Measurements from ENCODE around the gene PAIP2.

The PAIP2 gene

DNA sequence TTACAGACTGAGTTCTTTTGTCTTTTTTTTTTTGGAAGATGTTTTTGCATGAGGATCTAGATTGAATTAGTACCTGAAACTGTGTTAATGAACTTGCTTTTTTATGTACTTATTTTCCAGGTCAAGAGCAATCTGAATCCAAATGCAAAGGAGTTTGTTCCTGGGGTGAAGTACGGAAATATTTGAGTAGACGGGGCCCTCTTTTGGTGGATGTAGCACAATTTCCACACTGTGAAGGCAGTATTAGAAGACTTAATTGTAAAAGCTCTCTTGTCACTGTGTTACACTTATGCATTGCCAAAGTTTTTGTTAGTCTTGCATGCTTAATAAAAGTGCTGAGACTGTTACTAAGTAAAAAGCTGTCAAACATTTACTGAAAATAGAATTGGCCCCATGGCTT, 27.0 kb downstream of the PAIP2 start:
- no peak overlapping the region for H3K4me3 ChIP-seq (ENCODE audit: low read length)
- TF ChIP-seq, protein P1, sequence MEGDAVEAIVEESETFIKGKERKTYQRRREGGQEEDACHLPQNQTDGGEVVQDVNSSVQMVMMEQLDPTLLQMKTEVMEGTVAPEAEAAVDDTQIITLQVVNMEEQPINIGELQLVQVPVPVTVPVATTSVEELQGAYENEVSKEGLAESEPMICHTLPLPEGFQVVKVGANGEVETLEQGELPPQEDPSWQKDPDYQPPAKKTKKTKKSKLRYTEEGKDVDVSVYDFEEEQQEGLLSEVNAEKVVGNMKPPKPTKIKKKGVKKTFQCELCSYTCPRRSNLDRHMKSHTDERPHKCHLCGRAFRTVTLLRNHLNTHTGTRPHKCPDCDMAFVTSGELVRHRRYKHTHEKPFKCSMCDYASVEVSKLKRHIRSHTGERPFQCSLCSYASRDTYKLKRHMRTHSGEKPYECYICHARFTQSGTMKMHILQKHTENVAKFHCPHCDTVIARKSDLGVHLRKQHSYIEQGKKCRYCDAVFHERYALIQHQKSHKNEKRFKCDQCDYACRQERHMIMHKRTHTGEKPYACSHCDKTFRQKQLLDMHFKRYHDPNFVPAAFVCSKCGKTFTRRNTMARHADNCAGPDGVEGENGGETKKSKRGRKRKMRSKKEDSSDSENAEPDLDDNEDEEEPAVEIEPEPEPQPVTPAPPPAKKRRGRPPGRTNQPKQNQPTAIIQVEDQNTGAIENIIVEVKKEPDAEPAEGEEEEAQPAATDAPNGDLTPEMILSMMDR (IDR thresholded peaks at IDR 0.05; ENCODE audit: insufficient read depth, low read depth, low read length, missing control alignments) = no peak
- DNase-seq (ENCODE audit: low read depth) = no peak

DNA sequence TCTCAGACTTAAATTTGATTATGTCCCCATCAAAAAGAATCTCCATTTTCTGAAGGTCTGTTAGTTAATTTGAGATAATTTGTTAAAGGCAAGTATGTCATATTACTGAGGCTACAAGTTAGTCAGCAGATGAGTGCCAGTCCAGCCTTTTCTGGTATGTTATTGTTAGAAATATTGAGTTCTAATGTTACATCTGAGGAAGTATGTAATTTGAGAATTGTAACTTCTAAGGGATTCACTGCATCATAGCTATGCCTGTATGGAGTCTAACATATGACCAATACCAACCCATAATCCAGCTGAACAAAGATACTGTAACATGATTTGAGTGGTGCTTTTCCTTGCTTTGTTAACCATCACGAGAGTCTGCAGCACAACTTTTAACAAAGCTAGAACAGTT, 27.5 kb downstream of the PAIP2 start:
- no peak overlapping the region for H3K4me3 ChIP-seq (ENCODE audit: low read length)
- TF ChIP-seq, protein P1 (IDR thresholded peaks at IDR 0.05; ENCODE audit: insufficient read depth, low read depth, low read length, missing control alignments) = no peak
- DNase-seq (ENCODE audit: low read depth) = no peak

DNA sequence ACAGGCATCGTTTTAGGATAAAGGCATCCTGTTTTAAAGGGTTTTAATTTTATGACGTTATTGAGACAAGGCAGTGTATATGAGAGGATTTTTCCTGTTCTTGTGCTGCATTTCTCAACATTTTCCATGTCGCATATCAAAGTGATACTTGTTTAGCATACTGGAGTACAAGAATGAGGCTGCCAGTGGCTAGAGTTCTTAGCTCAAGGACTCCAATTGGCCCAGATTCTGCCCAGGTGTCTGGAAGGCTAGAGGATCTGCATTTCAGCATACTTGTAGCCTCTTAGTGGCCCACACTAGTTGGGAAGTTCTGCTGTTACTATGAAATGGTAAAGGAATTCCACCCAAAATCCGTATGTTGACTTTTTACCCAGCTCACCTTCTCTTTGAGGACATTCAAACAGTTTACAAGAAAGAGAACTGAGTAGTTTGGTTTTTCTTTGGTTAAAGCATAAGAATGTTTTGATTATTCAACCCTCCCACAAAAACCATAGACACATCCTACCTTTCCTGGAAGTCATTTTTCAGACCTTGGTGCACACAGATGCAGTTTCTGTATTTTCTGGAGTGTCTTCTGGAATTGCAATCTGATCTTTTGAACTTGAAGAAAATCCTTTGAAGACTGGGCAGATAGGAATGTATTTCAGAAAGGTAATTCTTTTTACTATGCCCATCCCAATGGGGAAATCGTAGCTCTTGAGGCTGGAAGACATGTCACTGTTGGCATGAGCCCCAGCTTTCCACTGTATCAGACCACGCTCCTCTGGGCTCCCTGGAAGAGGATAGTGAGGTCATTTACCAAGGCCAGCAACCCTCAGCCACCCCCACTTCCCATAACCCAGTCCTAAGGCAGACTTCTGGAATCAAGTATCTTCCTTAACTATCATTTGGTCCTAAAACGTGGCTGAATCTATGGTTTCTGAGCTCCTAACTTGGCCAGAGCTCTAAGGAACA, 30.1 kb downstream of the PAIP2 start:
- DNase-seq (ENCODE audit: low read depth) = no peak

DNA sequence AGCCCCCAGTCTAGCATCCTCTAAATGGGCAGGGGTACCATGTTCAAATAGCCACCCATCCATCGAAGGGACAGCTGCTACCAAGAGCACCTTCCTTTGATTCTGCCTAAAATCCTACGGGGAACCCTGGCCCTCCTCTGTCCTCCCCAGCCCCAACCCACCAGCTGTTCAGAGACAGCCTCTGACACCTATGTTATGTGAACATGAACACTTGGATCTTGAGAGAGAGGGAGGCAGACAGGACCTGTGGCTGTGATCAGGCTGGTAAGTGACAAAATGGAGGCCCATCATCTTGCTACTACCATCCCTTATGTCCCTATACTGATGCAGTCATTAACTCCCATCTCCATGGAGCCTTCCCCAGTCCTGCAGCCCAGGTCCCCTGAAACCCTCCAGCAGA, 33.3 kb downstream of the PAIP2 start:
- DNase-seq (ENCODE audit: low read depth) = no peak
- TF ChIP-seq, protein P1 (IDR thresholded peaks at IDR 0.05; ENCODE audit: insufficient read depth, low read depth, low read length, missing control alignments) = no peak

More for the DNA sequence above, 30.1 kb downstream of the PAIP2 start:
- TF ChIP-seq, protein P1 (IDR thresholded peaks at IDR 0.05; ENCODE audit: insufficient read depth, low read depth, low read length, missing control alignments) = no peak
- no peak overlapping the region for H3K4me3 ChIP-seq (ENCODE audit: low read length)

DNA sequence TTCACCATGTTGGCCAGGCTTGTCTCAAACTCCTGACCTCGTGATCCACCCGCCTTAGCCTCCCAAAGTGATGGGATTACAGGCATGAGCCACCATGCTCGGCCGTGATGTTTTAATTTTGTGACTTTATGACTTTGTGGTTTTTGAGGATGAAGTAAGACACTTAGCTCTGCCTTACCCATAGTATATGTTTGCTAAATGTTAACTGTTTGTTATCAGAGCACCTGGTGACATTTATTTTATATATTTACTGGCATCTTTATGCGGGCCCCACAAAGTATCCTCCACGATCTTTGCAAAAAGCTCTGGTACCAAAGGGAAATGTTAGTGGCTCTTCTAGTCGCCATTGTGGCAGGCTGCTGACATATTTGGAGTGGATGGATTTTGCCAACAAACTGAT, 34.7 kb downstream of the PAIP2 start:
- TF ChIP-seq, protein P1 (IDR thresholded peaks at IDR 0.05; ENCODE audit: insufficient read depth, low read depth, low read length, missing control alignments) = no peak

More for the DNA sequence above, 33.3 kb downstream of the PAIP2 start:
- no peak overlapping the region for H3K4me3 ChIP-seq (ENCODE audit: low read length)

DNA sequence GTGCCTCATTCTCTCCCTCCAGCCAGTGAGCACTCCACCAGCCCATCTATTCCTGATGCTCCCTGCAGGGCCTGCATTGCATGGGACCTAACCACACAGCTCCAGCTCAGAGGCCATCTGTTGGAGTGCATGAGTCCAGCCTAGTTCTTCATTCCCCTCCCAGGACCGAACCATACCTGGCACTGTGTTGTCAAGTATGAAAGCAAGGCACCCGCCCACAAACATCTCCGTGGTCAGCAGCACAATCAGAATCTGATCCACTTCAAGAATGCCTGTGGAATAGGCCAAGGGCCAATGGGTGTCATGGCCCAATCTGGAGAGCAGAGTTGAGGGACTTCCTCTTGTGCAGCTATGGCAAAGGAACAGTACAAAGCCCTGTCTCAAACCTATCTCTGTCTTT, 35.6 kb downstream of the PAIP2 start:
- no peak overlapping the region for H3K4me3 ChIP-seq (ENCODE audit: low read length)
- TF ChIP-seq, protein P1 (IDR thresholded peaks at IDR 0.05; ENCODE audit: insufficient read depth, low read depth, low read length, missing control alignments) = no peak
- DNase-seq (ENCODE audit: low read depth) = no peak

More for the DNA sequence above, 34.7 kb downstream of the PAIP2 start:
- no peak overlapping the region for H3K4me3 ChIP-seq (ENCODE audit: low read length)
- no peak for DNase-seq (ENCODE audit: low read depth)
